Neural cell (in vitro differentiated cells): ENCODE measurements around the gene ADAMTS4. TPM values are rescaled to one million over a fixed set of nuclear protein-coding genes. Genes with fewer than 3 reads are reported as not detected.

Experiments
- H2AFZ ChIP-seq: fragments of 200-600, 300-800 bp; sonication (generic), shearing (Covaris generic); 2 replicates; pipeline ENCODE4 v1.6.0; 2014; ENCODE audit warnings: low read depth, mild to moderate bottlenecking, antibody characterized with exemption, low read length, moderate library complexity
- H3F3A ChIP-seq: fragments of 200-600 bp; shearing (Covaris generic); 2 replicates; pipeline ENCODE4 v1.6.1; 2016; ENCODE audit warnings: mild to moderate bottlenecking, moderate library complexity, mixed read lengths, antibody characterized with exemption, low read length; ENCODE audit not compliant: insufficient read depth, poor library complexity, severe bottlenecking
- H3K27ac ChIP-seq: fragments of 200-600, 300-800 bp; sonication (generic), shearing (Covaris generic); 2 replicates; pipeline ENCODE4 v1.5.1; 2014; ENCODE audit warnings: mild to moderate bottlenecking, low read length, moderate library complexity
- H3K27me3 ChIP-seq: fragments of 300-800, 200-600 bp; sonication (generic), shearing (Covaris generic); 2 replicates; pipeline ENCODE4 v1.6.0; 2014; ENCODE audit warnings: mild to moderate bottlenecking, low read depth, low read length, moderate library complexity; ENCODE audit not compliant: insufficient read depth
- H3K36me3 ChIP-seq: fragments of 300-800, 200-600 bp; sonication (generic), shearing (Covaris generic); 2 replicates; pipeline ENCODE4 v1.5.1; 2014; ENCODE audit warnings: mild to moderate bottlenecking, antibody characterized with exemption, low read length, moderate library complexity; ENCODE audit not compliant: insufficient read depth
- H3K4me2 ChIP-seq: fragments of 300-800, 200-600 bp; sonication (generic), shearing (Covaris generic); 2 replicates; pipeline ENCODE4 v1.6.0; 2014; ENCODE audit warnings: mild to moderate bottlenecking, low read length
- H3K4me3 ChIP-seq: fragments of 300-800, 200-600 bp; sonication (generic), shearing (Covaris generic); 2 replicates; pipeline ENCODE4 v1.5.1; 2014; ENCODE audit warnings: mild to moderate bottlenecking, low read length, moderate library complexity
- H3K79me2 ChIP-seq: fragments of 200-600 bp; shearing (Covaris generic); replicated peaks from 2 replicates; pipeline ENCODE4 v1.6.0; 2014; ENCODE audit warnings: mild to moderate bottlenecking, low read length, moderate library complexity; ENCODE audit not compliant: insufficient read depth
- H3K9ac ChIP-seq: fragments of 300-800, 200-600 bp; sonication (generic), shearing (Covaris generic); 2 replicates; pipeline ENCODE4 v1.6.1; 2016; ENCODE audit warnings: mild to moderate bottlenecking, low read length, mixed read lengths
- H3K9me2 ChIP-seq: fragments of 200-600 bp; shearing (Covaris generic); 2 replicates; pipeline ENCODE4 v1.6.1; 2016; ENCODE audit warnings: mild to moderate bottlenecking, low read length, mixed read lengths; ENCODE audit not compliant: insufficient read depth
- H3K9me3 ChIP-seq: fragments of 200-600, 300-800 bp; sonication (generic), shearing (Covaris generic); 2 replicates; pipeline ENCODE4 v1.6.1; 2016; ENCODE audit warnings: mild to moderate bottlenecking, mixed run types, low read length, moderate library complexity, mixed read lengths
- H4K20me1 ChIP-seq: fragments of 200-600 bp; shearing (Covaris generic); 2 replicates; pipeline ENCODE4 v1.6.1; 2016; ENCODE audit warnings: mild to moderate bottlenecking, mixed run types; ENCODE audit not compliant: insufficient read depth
- EP300 ChIP-seq: fragments of 450-650 bp; conservative IDR thresholded peaks from 2 replicates; pipeline ENCODE4 v1.6.1; 2014; ENCODE audit warnings: antibody characterized with exemption, mild to moderate bottlenecking, moderate library complexity; ENCODE audit not compliant: poor library complexity, severe bottlenecking
- EZH2 ChIP-seq: fragments of 200-600, 300-800 bp; shearing (Covaris generic), sonication (generic); IDR thresholded peaks from 2 replicates; pipeline ENCODE4 v1.6.1; 2014; ENCODE audit warnings: antibody characterized with exemption, low read length, borderline replicate concordance, mild to moderate bottlenecking; ENCODE audit not compliant: insufficient read depth, poor library complexity, severe bottlenecking
- MXI1 ChIP-seq: fragments of 450-650 bp; conservative IDR thresholded peaks from 2 replicates; pipeline ENCODE4 v1.6.1; 2014; ENCODE audit warnings: antibody characterized with exemption, mild to moderate bottlenecking; ENCODE audit not compliant: poor library complexity, severe bottlenecking
- POLR2AphosphoS5 ChIP-seq: IDR thresholded peaks from 2 replicates; pipeline ENCODE4 v1.6.1; 2012
- RAD21 ChIP-seq: fragments of 450-650 bp; conservative IDR thresholded peaks from 2 replicates; pipeline ENCODE4 v1.6.1; 2014; ENCODE audit warnings: antibody characterized with exemption, mild to moderate bottlenecking, moderate library complexity
- SMC3 ChIP-seq: fragments of 450-650 bp; conservative IDR thresholded peaks from 2 replicates; pipeline ENCODE4 v1.6.1; 2014; ENCODE audit warnings: antibody characterized with exemption, mild to moderate bottlenecking, moderate library complexity; ENCODE audit not compliant: poor library complexity
- TAF1 ChIP-seq: IDR thresholded peaks from 2 replicates; pipeline ENCODE4 v1.6.1; 2012; ENCODE audit warnings: low read depth
- polyA plus RNA-seq: library from polyadenylated mRNA; depleted of rRNA; stranded (reverse); fragments of >200 nt; gene quantifications from 2 replicates; pipeline ENCODE4 v1.2.3, GENCODE V29; 2014
- TF ChIP-seq, protein P1 (sequence below): IDR thresholded peaks from 2 replicates; pipeline ENCODE4 v1.6.1; 2012; ENCODE audit warnings: borderline replicate concordance
- TF ChIP-seq, protein P2 (sequence below): fragments of 450-650 bp; IDR thresholded peaks from 2 replicates; pipeline ENCODE4 v1.5.1; 2014; ENCODE audit warnings: antibody characterized with exemption, mild to moderate bottlenecking, moderate library complexity; ENCODE audit not compliant: poor library complexity, severe bottlenecking

Gene ADAMTS4
- polyA plus RNA-seq, 1 donor from 2014 or later: 0.04 TPM

DNA sequence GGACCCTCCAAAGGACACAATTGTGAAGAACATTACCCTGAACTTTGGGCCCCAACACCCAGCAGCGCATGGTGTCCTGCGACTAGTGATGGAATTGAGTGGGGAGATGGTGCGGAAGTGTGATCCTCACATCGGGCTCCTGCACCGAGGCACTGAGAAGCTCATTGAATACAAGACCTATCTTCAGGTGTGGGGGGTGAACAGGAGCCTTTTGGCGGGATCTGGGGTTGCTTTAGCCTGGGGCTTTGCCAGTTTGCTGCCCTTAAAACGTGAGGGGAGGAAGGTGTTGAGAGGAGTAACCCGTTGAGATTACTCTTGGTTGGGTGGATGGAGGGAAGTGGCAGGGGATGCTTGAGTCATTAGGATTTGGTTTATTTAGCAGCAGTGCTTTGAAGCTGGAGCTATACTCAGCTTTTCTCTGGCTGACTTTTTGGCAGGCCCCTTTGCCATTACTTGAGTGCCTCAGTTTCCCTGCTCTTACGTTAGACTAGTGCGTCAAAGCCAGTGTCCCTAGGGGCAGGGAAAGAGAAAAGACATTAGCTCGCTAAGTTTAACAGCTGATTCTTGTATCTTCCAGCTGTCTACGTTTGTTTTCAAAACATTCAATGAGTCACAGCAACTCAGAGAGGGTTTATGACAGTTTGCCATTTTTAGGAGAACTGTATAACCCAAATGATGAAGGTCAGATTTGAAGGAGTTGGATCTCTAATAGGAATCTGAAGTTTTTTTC is 7.7 kb upstream of the ADAMTS4 start:
- no peak overlapping the region for H3K27ac ChIP-seq
- TF ChIP-seq POLR2AphosphoS5 (no peak), TAF1 (no peak), EZH2 (no peak), EP300 (no peak), RAD21 (no peak), MXI1 (no peak)
- TF ChIP-seq, protein P1, sequence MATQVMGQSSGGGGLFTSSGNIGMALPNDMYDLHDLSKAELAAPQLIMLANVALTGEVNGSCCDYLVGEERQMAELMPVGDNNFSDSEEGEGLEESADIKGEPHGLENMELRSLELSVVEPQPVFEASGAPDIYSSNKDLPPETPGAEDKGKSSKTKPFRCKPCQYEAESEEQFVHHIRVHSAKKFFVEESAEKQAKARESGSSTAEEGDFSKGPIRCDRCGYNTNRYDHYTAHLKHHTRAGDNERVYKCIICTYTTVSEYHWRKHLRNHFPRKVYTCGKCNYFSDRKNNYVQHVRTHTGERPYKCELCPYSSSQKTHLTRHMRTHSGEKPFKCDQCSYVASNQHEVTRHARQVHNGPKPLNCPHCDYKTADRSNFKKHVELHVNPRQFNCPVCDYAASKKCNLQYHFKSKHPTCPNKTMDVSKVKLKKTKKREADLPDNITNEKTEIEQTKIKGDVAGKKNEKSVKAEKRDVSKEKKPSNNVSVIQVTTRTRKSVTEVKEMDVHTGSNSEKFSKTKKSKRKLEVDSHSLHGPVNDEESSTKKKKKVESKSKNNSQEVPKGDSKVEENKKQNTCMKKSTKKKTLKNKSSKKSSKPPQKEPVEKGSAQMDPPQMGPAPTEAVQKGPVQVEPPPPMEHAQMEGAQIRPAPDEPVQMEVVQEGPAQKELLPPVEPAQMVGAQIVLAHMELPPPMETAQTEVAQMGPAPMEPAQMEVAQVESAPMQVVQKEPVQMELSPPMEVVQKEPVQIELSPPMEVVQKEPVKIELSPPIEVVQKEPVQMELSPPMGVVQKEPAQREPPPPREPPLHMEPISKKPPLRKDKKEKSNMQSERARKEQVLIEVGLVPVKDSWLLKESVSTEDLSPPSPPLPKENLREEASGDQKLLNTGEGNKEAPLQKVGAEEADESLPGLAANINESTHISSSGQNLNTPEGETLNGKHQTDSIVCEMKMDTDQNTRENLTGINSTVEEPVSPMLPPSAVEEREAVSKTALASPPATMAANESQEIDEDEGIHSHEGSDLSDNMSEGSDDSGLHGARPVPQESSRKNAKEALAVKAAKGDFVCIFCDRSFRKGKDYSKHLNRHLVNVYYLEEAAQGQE: no peak
- TF ChIP-seq, protein P2, sequence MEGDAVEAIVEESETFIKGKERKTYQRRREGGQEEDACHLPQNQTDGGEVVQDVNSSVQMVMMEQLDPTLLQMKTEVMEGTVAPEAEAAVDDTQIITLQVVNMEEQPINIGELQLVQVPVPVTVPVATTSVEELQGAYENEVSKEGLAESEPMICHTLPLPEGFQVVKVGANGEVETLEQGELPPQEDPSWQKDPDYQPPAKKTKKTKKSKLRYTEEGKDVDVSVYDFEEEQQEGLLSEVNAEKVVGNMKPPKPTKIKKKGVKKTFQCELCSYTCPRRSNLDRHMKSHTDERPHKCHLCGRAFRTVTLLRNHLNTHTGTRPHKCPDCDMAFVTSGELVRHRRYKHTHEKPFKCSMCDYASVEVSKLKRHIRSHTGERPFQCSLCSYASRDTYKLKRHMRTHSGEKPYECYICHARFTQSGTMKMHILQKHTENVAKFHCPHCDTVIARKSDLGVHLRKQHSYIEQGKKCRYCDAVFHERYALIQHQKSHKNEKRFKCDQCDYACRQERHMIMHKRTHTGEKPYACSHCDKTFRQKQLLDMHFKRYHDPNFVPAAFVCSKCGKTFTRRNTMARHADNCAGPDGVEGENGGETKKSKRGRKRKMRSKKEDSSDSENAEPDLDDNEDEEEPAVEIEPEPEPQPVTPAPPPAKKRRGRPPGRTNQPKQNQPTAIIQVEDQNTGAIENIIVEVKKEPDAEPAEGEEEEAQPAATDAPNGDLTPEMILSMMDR: no peak

GRCh38 chr1:161201836-161202712 is 3.2 kb upstream of the ADAMTS4 start, which contains the start of gene NDUFS2:
TSS of gene NDUFS2 (plus strand) at chr1:161202367. CDS start at chr1:161202386, 19 bp downstream.
- Histone ChIP-seq H3K9ac (peak within 1 kb of the TSS; percentile 91), H4K20me1 (no peaks in the 10 kb centered on the region), H3K27ac (peak within 1 kb of the TSS; percentile 90), H3K4me3 (peak within 1 kb of the TSS; percentile 80), H3K4me2 (peak within 1 kb of the TSS; percentile 48), H3K27me3 (no peaks in the 10 kb centered on the region), H3K9me2 (no peaks in the 10 kb centered on the region), H3K9me3 (no peaks in the 10 kb centered on the region), H3K36me3 (peaks cover 7% of the 10 kb centered on the region), H3F3A (no peaks in the 10 kb centered on the region), H3K79me2 (peaks cover 22% of the 10 kb centered on the region), H2AFZ (peak within 1 kb of the TSS; percentile 96)
- TF ChIP-seq SMC3: peak; percentile 30
- peak; percentile 99 for TF ChIP-seq POLR2AphosphoS5
- peak; percentile 44 for TF ChIP-seq EP300
- no peak for TF ChIP-seq EZH2
- TF ChIP-seq, protein P1: peak; percentile 97
- peak; percentile 25 for TF ChIP-seq RAD21
- TF ChIP-seq, protein P2: peak; percentile 65
- TF ChIP-seq TAF1: peak; percentile 99
- peak; percentile 68 for TF ChIP-seq MXI1

More for the DNA sequence above, 7.7 kb upstream of the ADAMTS4 start:
- peaks cover 22% of the 10 kb centered on the region for H3K79me2 ChIP-seq
- no peaks in the 10 kb centered on the region for H3K27me3 ChIP-seq
- no peak overlapping the region for H2AFZ ChIP-seq
- no peaks in the 10 kb centered on the region for H3K9me3 ChIP-seq
- no peak overlapping the region for H3K9ac ChIP-seq
- H4K20me1 ChIP-seq: no peaks in the 10 kb centered on the region
- H3K9me2 ChIP-seq: no peaks in the 10 kb centered on the region
- H3K36me3 ChIP-seq: peaks cover 11% of the 10 kb centered on the region
- no peak overlapping the region for H3K4me2 ChIP-seq
- H3K4me3 ChIP-seq: no peak overlapping the region
- no peaks in the 10 kb centered on the region for H3F3A ChIP-seq
